Neural cell (in vitro differentiated cells): ENCODE measurements around the gene CRAMP1. TPM values are rescaled to one million over a fixed set of nuclear protein-coding genes. Genes with fewer than 3 reads are reported as not detected.

Source experiments
- H2AFZ ChIP-seq: fragments of 200-600, 300-800 bp; sonication (generic), shearing (Covaris generic); 2 replicates; pipeline ENCODE4 v1.6.0; 2014; ENCODE audit warnings: low read depth, mild to moderate bottlenecking, antibody characterized with exemption, low read length, moderate library complexity
- H3F3A ChIP-seq: fragments of 200-600 bp; shearing (Covaris generic); 2 replicates; pipeline ENCODE4 v1.6.1; 2016; ENCODE audit warnings: mild to moderate bottlenecking, moderate library complexity, mixed read lengths, antibody characterized with exemption, low read length; ENCODE audit not compliant: insufficient read depth, poor library complexity, severe bottlenecking
- H3K27ac ChIP-seq: fragments of 200-600, 300-800 bp; sonication (generic), shearing (Covaris generic); 2 replicates; pipeline ENCODE4 v1.5.1; 2014; ENCODE audit warnings: mild to moderate bottlenecking, low read length, moderate library complexity
- H3K27me3 ChIP-seq: fragments of 300-800, 200-600 bp; sonication (generic), shearing (Covaris generic); 2 replicates; pipeline ENCODE4 v1.6.0; 2014; ENCODE audit warnings: mild to moderate bottlenecking, low read depth, low read length, moderate library complexity; ENCODE audit not compliant: insufficient read depth
- H3K36me3 ChIP-seq: fragments of 300-800, 200-600 bp; sonication (generic), shearing (Covaris generic); 2 replicates; pipeline ENCODE4 v1.5.1; 2014; ENCODE audit warnings: mild to moderate bottlenecking, antibody characterized with exemption, low read length, moderate library complexity; ENCODE audit not compliant: insufficient read depth
- H3K4me2 ChIP-seq: fragments of 300-800, 200-600 bp; sonication (generic), shearing (Covaris generic); 2 replicates; pipeline ENCODE4 v1.6.0; 2014; ENCODE audit warnings: mild to moderate bottlenecking, low read length
- H3K4me3 ChIP-seq: fragments of 300-800, 200-600 bp; sonication (generic), shearing (Covaris generic); 2 replicates; pipeline ENCODE4 v1.5.1; 2014; ENCODE audit warnings: mild to moderate bottlenecking, low read length, moderate library complexity
- H3K79me2 ChIP-seq: fragments of 200-600 bp; shearing (Covaris generic); replicated peaks from 2 replicates; pipeline ENCODE4 v1.6.0; 2014; ENCODE audit warnings: mild to moderate bottlenecking, low read length, moderate library complexity; ENCODE audit not compliant: insufficient read depth
- H3K9ac ChIP-seq: fragments of 300-800, 200-600 bp; sonication (generic), shearing (Covaris generic); 2 replicates; pipeline ENCODE4 v1.6.1; 2016; ENCODE audit warnings: mild to moderate bottlenecking, low read length, mixed read lengths
- H3K9me2 ChIP-seq: fragments of 200-600 bp; shearing (Covaris generic); 2 replicates; pipeline ENCODE4 v1.6.1; 2016; ENCODE audit warnings: mild to moderate bottlenecking, low read length, mixed read lengths; ENCODE audit not compliant: insufficient read depth
- H3K9me3 ChIP-seq: fragments of 200-600, 300-800 bp; sonication (generic), shearing (Covaris generic); 2 replicates; pipeline ENCODE4 v1.6.1; 2016; ENCODE audit warnings: mild to moderate bottlenecking, mixed run types, low read length, moderate library complexity, mixed read lengths
- H4K20me1 ChIP-seq: fragments of 200-600 bp; shearing (Covaris generic); 2 replicates; pipeline ENCODE4 v1.6.1; 2016; ENCODE audit warnings: mild to moderate bottlenecking, mixed run types; ENCODE audit not compliant: insufficient read depth
- EP300 ChIP-seq: fragments of 450-650 bp; conservative IDR thresholded peaks from 2 replicates; pipeline ENCODE4 v1.6.1; 2014; ENCODE audit warnings: antibody characterized with exemption, mild to moderate bottlenecking, moderate library complexity; ENCODE audit not compliant: poor library complexity, severe bottlenecking
- EZH2 ChIP-seq: fragments of 200-600, 300-800 bp; shearing (Covaris generic), sonication (generic); IDR thresholded peaks from 2 replicates; pipeline ENCODE4 v1.6.1; 2014; ENCODE audit warnings: antibody characterized with exemption, low read length, borderline replicate concordance, mild to moderate bottlenecking; ENCODE audit not compliant: insufficient read depth, poor library complexity, severe bottlenecking
- MXI1 ChIP-seq: fragments of 450-650 bp; conservative IDR thresholded peaks from 2 replicates; pipeline ENCODE4 v1.6.1; 2014; ENCODE audit warnings: antibody characterized with exemption, mild to moderate bottlenecking; ENCODE audit not compliant: poor library complexity, severe bottlenecking
- POLR2AphosphoS5 ChIP-seq: IDR thresholded peaks from 2 replicates; pipeline ENCODE4 v1.6.1; 2012
- RAD21 ChIP-seq: fragments of 450-650 bp; conservative IDR thresholded peaks from 2 replicates; pipeline ENCODE4 v1.6.1; 2014; ENCODE audit warnings: antibody characterized with exemption, mild to moderate bottlenecking, moderate library complexity
- SMC3 ChIP-seq: fragments of 450-650 bp; conservative IDR thresholded peaks from 2 replicates; pipeline ENCODE4 v1.6.1; 2014; ENCODE audit warnings: antibody characterized with exemption, mild to moderate bottlenecking, moderate library complexity; ENCODE audit not compliant: poor library complexity
- TAF1 ChIP-seq: IDR thresholded peaks from 2 replicates; pipeline ENCODE4 v1.6.1; 2012; ENCODE audit warnings: low read depth
- polyA plus RNA-seq: library from polyadenylated mRNA; depleted of rRNA; stranded (reverse); fragments of >200 nt; gene quantifications from 2 replicates; pipeline ENCODE4 v1.2.3, GENCODE V29; 2014
- TF ChIP-seq, protein P1 (sequence below): IDR thresholded peaks from 2 replicates; pipeline ENCODE4 v1.6.1; 2012; ENCODE audit warnings: borderline replicate concordance
- TF ChIP-seq, protein P2 (sequence below): fragments of 450-650 bp; IDR thresholded peaks from 2 replicates; pipeline ENCODE4 v1.5.1; 2014; ENCODE audit warnings: antibody characterized with exemption, mild to moderate bottlenecking, moderate library complexity; ENCODE audit not compliant: poor library complexity, severe bottlenecking

Gene CRAMP1
- polyA plus RNA-seq, 1 donor from 2014 or later: 11.1 TPM

DNA sequence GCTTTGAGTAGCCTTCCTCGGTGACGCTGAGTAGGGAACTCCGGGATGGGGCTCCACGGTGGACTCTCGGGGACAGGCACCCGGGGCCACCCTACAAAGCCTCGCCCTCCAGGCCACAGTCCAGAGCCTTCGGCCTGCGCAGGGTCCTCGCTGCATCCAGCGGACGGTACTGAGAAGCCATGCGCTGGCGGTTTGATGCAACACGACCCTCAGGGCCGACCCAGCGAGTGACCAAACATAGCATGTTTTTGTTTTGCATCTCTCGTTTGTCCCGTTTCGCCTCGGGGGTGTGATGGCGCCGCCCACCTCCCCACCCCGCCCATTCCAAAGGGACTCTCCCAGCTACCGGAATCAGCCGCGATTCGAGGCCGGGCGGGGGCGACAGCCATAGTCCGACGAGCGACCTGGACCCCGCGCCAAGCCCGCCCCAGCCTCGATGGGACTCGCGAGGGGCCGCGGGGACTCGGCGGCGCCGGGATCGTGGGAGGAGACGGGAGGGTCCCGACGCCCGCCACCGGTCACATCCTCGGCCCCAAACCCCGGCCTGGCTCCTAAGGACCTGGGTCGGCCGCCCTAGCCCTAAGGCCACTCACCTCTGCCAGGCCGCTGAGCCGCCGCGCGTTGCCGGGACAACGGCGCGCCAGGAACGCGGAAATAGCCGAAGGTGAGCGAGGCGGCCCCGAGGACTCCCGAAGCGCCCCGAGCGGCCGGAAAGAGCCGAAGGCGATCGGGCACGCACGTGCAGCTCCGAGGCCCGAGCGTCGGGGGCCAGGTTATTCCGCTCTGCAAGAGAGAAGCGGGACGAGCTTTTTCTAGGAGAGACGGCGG is 1.9 kb upstream of the CRAMP1 start:
- Histone ChIP-seq H3K36me3 (no peaks in the 10 kb centered on the region), H3K79me2 (peaks cover 35% of the 10 kb centered on the region), H3K27me3 (no peaks in the 10 kb centered on the region), H3F3A (no peaks in the 10 kb centered on the region), H3K27ac (peak overlapping the region; percentile 68), H4K20me1 (no peaks in the 10 kb centered on the region), H3K9me2 (no peaks in the 10 kb centered on the region), H3K9me3 (no peaks in the 10 kb centered on the region), H3K4me3 (peak overlapping the region; percentile 98), H3K9ac (peak overlapping the region; percentile 80), H2AFZ (peak overlapping the region; percentile 60), H3K4me2 (peak overlapping the region; percentile 82)
- TF ChIP-seq POLR2AphosphoS5 (peak; percentile 45), SMC3 (no peak), MXI1 (peak; percentile 95), EP300 (no peak), EZH2 (no peak), TAF1 (no peak), RAD21 (no peak)
- TF ChIP-seq, protein P1, sequence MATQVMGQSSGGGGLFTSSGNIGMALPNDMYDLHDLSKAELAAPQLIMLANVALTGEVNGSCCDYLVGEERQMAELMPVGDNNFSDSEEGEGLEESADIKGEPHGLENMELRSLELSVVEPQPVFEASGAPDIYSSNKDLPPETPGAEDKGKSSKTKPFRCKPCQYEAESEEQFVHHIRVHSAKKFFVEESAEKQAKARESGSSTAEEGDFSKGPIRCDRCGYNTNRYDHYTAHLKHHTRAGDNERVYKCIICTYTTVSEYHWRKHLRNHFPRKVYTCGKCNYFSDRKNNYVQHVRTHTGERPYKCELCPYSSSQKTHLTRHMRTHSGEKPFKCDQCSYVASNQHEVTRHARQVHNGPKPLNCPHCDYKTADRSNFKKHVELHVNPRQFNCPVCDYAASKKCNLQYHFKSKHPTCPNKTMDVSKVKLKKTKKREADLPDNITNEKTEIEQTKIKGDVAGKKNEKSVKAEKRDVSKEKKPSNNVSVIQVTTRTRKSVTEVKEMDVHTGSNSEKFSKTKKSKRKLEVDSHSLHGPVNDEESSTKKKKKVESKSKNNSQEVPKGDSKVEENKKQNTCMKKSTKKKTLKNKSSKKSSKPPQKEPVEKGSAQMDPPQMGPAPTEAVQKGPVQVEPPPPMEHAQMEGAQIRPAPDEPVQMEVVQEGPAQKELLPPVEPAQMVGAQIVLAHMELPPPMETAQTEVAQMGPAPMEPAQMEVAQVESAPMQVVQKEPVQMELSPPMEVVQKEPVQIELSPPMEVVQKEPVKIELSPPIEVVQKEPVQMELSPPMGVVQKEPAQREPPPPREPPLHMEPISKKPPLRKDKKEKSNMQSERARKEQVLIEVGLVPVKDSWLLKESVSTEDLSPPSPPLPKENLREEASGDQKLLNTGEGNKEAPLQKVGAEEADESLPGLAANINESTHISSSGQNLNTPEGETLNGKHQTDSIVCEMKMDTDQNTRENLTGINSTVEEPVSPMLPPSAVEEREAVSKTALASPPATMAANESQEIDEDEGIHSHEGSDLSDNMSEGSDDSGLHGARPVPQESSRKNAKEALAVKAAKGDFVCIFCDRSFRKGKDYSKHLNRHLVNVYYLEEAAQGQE: peak; percentile 46
- TF ChIP-seq, protein P2, sequence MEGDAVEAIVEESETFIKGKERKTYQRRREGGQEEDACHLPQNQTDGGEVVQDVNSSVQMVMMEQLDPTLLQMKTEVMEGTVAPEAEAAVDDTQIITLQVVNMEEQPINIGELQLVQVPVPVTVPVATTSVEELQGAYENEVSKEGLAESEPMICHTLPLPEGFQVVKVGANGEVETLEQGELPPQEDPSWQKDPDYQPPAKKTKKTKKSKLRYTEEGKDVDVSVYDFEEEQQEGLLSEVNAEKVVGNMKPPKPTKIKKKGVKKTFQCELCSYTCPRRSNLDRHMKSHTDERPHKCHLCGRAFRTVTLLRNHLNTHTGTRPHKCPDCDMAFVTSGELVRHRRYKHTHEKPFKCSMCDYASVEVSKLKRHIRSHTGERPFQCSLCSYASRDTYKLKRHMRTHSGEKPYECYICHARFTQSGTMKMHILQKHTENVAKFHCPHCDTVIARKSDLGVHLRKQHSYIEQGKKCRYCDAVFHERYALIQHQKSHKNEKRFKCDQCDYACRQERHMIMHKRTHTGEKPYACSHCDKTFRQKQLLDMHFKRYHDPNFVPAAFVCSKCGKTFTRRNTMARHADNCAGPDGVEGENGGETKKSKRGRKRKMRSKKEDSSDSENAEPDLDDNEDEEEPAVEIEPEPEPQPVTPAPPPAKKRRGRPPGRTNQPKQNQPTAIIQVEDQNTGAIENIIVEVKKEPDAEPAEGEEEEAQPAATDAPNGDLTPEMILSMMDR: no peak

DNA sequence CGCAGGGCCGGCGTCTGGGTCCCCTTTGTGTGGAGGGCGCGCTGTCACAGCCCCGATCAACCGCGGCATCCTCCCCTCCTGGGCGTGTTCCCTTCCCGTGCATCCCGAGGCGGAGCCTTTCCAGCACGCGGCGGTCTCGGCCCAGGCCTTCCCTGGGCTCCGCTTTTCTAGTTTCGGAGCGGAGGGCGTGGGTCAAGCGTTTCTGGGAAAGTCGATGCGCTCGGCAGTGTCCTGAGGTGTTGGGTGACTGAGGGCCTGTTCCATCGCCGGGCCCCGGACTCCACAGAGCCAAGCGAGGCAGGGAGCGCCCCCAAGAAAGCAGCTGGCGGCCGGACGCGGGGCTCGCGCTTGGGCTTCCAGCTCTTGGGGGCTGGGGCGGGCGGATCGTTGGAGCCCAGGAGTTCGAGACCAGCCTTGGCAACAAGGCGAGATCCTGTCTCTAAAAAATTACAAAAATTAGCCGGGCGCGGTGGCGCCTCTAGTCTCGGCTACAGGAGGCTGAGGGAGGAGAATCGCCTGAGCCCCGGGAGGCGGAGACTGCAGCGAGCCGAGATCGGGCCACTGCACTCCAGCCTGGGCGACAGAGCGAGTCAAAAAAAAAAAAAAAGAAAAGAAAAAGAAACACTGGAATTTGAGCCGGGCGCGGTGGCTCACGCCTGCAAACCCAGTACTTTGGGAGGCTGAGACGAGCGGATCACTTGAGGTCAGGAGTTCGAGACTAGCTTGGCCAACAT is 1.1 kb upstream of the CRAMP1 start:
- no peaks in the 10 kb centered on the region for H3K9me3 ChIP-seq
- no peaks in the 10 kb centered on the region for H3F3A ChIP-seq
- H3K9me2 ChIP-seq: no peaks in the 10 kb centered on the region
- peak overlapping the region; percentile 40 for H2AFZ ChIP-seq
- no peaks in the 10 kb centered on the region for H3K27me3 ChIP-seq
- H3K27ac ChIP-seq: no peak overlapping the region
- peak overlapping the region; percentile 98 for H3K4me3 ChIP-seq
- TF ChIP-seq, protein P2: no peak
- TF ChIP-seq EZH2 (no peak), MXI1 (peak; percentile 85)
- H3K4me2 ChIP-seq: peak overlapping the region; percentile 82
- H4K20me1 ChIP-seq: no peaks in the 10 kb centered on the region
- peak overlapping the region; percentile 80 for H3K9ac ChIP-seq
- H3K36me3 ChIP-seq: no peaks in the 10 kb centered on the region
- peaks cover 43% of the 10 kb centered on the region for H3K79me2 ChIP-seq
